ENCODE results near the gene NUAK2.

The NUAK2 gene

DNA sequence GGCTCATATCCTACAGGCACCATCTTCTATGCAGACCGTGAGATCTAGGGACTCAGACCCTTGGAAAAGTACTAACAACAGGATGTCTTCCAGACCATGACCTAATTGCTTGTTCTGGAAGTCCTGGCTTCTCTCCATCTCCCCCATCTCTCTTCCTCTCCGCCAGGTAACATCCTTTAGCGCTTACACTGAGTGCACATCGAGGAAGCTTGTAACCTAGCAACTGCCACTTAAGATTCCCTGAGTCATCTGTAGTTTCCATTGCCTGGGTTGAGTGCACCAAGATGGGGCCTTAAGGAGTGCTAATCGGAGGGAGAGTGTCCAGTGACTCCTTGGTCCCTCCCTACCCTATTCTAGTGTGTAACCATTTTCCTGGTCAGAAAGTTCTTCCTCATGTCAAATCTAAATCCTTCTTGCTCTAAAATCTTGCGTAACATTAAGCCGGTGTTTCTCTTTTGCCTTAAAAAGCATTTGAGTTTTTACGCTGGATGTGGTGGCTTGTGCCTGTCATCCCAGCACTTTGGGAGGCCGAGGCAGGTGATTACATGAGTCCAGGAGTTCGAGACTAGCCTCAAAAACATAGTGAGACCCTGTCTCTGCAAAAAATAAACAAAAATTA, 25.5 kb upstream of the NUAK2 start:
- H3K27me3 ChIP-seq (ENCODE audit: low read length), result no peaks in the 10 kb centered on the region

DNA sequence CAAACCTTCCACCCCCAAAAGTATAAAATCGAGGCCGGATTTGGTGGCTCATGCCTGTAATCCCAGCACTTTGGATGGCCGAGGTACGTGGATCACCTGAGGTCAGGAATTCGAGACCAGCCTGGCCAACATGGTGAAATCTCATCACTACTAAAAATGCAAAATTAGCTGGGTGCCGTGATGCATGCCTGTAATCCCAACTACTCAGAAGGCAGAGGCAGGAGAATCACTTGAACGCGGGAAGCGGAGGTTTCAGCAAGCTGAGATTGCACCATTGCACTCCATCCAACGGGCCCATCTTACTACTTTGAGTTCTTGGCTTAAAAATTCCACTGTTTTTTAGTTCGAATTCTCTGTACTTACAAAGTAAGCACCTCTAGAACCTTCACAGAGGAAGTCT, 24.2 kb upstream of the NUAK2 start:
- no peaks in the 10 kb centered on the region for H3K27me3 ChIP-seq (ENCODE audit: low read length)

More for the DNA sequence above, 25.5 kb upstream of the NUAK2 start:
- Histone ChIP-seq H3K9me2 (replicated peaks; ENCODE audit: insufficient read depth, low read length) (no peaks in the 10 kb centered on the region), H3K36me3 (ENCODE audit: low read length) (no peaks in the 10 kb centered on the region), H3K9ac (ENCODE audit: low read length) (no peak overlapping the region), H3F3A (ENCODE audit: insufficient read depth) (no peaks in the 10 kb centered on the region), H3K27ac (ENCODE audit: low read depth, low read length) (no peak overlapping the region), H4K20me1 (ENCODE audit: low read depth, low read length) (no peaks in the 10 kb centered on the region), H3K9me3 (ENCODE audit: insufficient read depth, low read length) (no peaks in the 10 kb centered on the region), H3K4me2 (ENCODE audit: low read depth, low read length, poor library complexity, severe bottlenecking) (no peak overlapping the region), H3K4me3 (ENCODE audit: insufficient read depth, low read length, poor library complexity, severe bottlenecking) (no peak overlapping the region), H3K79me2 (ENCODE audit: insufficient read depth, low read length) (no peaks in the 10 kb centered on the region), H2AFZ (ENCODE audit: low read depth, low read length, severe bottlenecking) (no peak overlapping the region)
- TF ChIP-seq, protein P1, sequence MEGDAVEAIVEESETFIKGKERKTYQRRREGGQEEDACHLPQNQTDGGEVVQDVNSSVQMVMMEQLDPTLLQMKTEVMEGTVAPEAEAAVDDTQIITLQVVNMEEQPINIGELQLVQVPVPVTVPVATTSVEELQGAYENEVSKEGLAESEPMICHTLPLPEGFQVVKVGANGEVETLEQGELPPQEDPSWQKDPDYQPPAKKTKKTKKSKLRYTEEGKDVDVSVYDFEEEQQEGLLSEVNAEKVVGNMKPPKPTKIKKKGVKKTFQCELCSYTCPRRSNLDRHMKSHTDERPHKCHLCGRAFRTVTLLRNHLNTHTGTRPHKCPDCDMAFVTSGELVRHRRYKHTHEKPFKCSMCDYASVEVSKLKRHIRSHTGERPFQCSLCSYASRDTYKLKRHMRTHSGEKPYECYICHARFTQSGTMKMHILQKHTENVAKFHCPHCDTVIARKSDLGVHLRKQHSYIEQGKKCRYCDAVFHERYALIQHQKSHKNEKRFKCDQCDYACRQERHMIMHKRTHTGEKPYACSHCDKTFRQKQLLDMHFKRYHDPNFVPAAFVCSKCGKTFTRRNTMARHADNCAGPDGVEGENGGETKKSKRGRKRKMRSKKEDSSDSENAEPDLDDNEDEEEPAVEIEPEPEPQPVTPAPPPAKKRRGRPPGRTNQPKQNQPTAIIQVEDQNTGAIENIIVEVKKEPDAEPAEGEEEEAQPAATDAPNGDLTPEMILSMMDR (IDR thresholded peaks at IDR 0.05; ENCODE audit: insufficient read depth, low read length, poor library complexity, severe bottlenecking), result no peak
- no peak for TF ChIP-seq EZH2phosphoT487 (conservative IDR thresholded peaks at IDR 0.05; ENCODE audit: low read length)

DNA sequence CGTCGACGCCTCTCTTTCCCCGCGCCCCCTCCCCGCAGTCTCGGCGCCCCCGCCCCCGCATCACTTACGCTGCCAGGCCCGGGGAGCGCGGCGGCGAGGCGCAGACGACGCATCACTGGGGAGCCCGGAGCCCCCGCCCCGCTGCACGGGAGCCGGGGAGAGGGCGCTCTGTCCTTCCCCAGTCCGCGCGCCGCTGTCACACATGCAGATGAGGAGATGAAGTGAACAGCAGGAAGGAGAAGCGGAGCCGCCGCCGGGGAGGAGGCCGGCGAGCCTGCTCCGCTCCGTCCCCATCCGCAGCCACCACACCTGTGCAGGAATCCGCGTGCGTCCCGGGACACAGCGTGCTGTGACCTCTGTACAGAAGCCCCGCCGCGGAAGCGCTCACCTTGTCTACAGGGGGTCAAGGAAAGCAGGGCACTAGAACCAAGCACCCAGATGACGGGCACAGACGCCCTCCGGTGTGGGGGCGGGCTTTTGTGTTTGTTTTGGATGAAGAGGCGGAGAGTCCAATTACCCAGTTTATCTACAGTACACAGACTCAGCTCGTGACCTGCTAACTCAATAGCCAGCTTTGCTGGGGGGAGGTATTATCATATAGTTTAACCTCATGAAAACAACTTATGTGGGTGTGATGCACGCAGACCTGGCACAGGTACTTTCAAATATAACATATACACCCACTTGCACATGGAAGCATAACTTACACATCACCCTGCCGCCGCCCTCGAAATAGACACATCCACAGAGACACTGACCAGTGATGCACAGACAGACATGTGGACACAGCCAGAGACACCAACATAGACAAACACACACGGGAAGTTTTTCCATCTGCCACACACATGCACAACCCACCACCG, 22.8 kb upstream of the NUAK2 start:
- H3K36me3 ChIP-seq (ENCODE audit: low read length), result no peaks in the 10 kb centered on the region
- no peaks in the 10 kb centered on the region for H3K9me2 ChIP-seq (replicated peaks; ENCODE audit: insufficient read depth, low read length)
- H4K20me1 ChIP-seq (ENCODE audit: low read depth, low read length), result no peaks in the 10 kb centered on the region
- TF ChIP-seq, protein P1 (IDR thresholded peaks at IDR 0.05; ENCODE audit: insufficient read depth, low read length, poor library complexity, severe bottlenecking), result no peak
- TF ChIP-seq EZH2phosphoT487 (conservative IDR thresholded peaks at IDR 0.05; ENCODE audit: low read length), result no peak
- no peaks in the 10 kb centered on the region for H3K79me2 ChIP-seq (ENCODE audit: insufficient read depth, low read length)
- H3K9ac ChIP-seq (ENCODE audit: low read length), result no peak overlapping the region
- no peak overlapping the region for H2AFZ ChIP-seq (ENCODE audit: low read depth, low read length, severe bottlenecking)
- H3F3A ChIP-seq (ENCODE audit: insufficient read depth), result no peaks in the 10 kb centered on the region
- no peak overlapping the region for H3K4me2 ChIP-seq (ENCODE audit: low read depth, low read length, poor library complexity, severe bottlenecking)
- H3K27me3 ChIP-seq (ENCODE audit: low read length), result no peaks in the 10 kb centered on the region
- no peak overlapping the region for H3K4me3 ChIP-seq (ENCODE audit: insufficient read depth, low read length, poor library complexity, severe bottlenecking)
- no peak overlapping the region for H3K27ac ChIP-seq (ENCODE audit: low read depth, low read length)
- no peaks in the 10 kb centered on the region for H3K9me3 ChIP-seq (ENCODE audit: insufficient read depth, low read length)

More for the DNA sequence above, 24.2 kb upstream of the NUAK2 start:
- no peaks in the 10 kb centered on the region for H3K9me3 ChIP-seq (ENCODE audit: insufficient read depth, low read length)
- no peak overlapping the region for H2AFZ ChIP-seq (ENCODE audit: low read depth, low read length, severe bottlenecking)
- no peaks in the 10 kb centered on the region for H3F3A ChIP-seq (ENCODE audit: insufficient read depth)
- H3K36me3 ChIP-seq (ENCODE audit: low read length), result no peaks in the 10 kb centered on the region
- TF ChIP-seq EZH2phosphoT487 (conservative IDR thresholded peaks at IDR 0.05; ENCODE audit: low read length), result no peak
- TF ChIP-seq, protein P1 (IDR thresholded peaks at IDR 0.05; ENCODE audit: insufficient read depth, low read length, poor library complexity, severe bottlenecking), result no peak
- no peaks in the 10 kb centered on the region for H4K20me1 ChIP-seq (ENCODE audit: low read depth, low read length)
- H3K9ac ChIP-seq (ENCODE audit: low read length), result no peak overlapping the region
- H3K4me2 ChIP-seq (ENCODE audit: low read depth, low read length, poor library complexity, severe bottlenecking), result no peak overlapping the region
- no peak overlapping the region for H3K4me3 ChIP-seq (ENCODE audit: insufficient read depth, low read length, poor library complexity, severe bottlenecking)
- no peaks in the 10 kb centered on the region for H3K9me2 ChIP-seq (replicated peaks; ENCODE audit: insufficient read depth, low read length)
- H3K27ac ChIP-seq (ENCODE audit: low read depth, low read length), result no peak overlapping the region
- no peaks in the 10 kb centered on the region for H3K79me2 ChIP-seq (ENCODE audit: insufficient read depth, low read length)

Measured in SU-DHL-6 (cell line).